ENCODE results near the gene CYP2D6. TPM values are rescaled to one million over a fixed set of nuclear protein-coding genes. Genes with fewer than 3 reads are reported as not detected.
"Not testable (repeated sequence)": the region's sequence is repeated elsewhere in the genome, so short reads cannot be mapped to it uniquely, and the experiment has no call there.

CYP2D6 gene
- total RNA-seq, 1 donor from 2014 or later = 0.26 TPM

- DNase-seq (ENCODE audit: low spot score) = no peak
Measured at GRCh38 chr22:42134100-42135020, 3.8 kb upstream of the CYP2D6 start.

DNA sequence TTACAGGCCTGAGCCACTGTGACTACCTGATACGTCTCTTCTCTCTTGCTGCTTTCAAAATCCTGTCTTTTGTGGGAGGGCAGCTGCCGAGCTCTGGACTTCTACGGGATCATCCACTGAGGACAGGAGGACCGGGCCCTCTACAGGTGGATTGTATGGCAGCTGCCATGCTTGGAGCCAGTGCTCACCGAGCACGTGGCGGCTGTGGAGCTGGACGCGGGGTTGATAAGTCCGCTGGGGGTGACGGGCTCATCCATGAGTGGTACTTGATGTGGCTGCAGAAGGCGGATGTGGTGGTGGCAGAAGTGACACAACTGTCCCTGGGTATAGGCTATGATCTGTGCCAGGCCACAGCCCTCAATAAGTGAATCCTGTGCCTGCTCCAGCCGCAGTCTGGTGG, 1.8 kb upstream of the CYP2D6 start:
- DNase-seq (ENCODE audit: low spot score) = no peak

- no peak for DNase-seq (ENCODE audit: low spot score)
Measured at GRCh38 chr22:42131562-42131961, 952 bp upstream of the CYP2D6 start.

DNA sequence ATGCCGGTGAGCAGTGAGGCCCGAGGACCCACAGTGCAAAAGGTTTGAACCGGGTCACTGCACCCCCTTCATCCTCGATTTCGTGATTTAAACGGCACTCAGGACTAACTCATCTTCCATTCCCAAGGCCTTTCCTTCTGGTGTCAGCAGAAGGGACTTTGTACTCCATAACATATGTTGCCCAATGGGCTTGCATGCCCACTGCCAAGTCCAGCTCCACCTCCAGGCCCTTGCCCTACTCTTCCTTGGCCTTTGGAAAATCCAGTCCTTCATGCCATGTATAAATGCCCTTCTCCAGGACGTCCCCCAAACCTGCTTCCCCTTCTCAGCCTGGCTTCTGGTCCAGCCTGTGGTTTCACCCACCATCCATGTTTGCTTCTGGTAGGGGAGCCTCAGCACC, 428 bp downstream of the CYP2D6 start:
- not testable (repeated sequence) for DNase-seq (ENCODE audit: low spot score)

DNA sequence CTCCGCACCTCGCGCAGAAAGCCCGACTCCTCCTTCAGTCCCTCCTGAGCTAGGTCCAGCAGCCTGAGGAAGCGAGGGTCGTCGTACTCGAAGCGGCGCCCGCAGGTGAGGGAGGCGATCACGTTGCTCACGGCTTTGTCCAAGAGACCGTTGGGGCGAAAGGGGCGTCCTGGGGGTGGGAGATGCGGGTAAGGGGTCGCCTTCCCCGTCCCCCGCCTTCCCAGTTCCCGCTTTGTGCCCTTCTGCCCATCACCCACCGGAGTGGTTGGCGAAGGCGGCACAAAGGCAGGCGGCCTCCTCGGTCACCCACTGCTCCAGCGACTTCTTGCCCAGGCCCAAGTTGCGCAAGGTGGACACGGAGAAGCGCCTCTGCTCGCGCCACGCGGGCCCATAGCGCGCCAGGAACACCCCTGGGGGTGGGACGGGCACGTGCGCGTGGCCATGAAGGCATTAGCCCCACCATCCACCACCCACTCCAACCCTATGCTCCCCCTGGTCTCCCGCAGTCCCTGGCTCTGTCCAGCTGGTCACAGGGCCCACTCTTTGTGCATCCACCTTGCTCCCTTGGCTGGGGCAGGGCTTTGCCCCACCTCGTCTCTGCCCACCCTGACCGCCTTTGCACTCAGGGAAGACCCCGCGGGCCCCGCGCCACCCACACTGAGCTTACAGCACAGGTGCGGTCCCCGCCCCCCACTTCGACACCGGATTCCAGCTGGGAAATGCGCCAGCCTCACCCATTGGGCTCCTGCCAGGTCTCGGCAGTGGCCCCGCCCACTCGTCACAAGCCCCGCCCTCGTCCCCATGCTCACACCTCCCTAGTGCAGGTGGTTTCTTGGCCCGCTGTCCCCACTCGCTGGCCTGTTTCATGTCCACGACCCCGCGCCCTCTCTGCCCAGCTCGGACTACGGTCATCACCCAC, 1.6 kb downstream of the CYP2D6 start:
- DNase-seq (ENCODE audit: low spot score) = not testable (repeated sequence)

GRCh38 chr22:42128007-42128406, 2.6 kb downstream of the CYP2D6 start:
- not testable (repeated sequence) for DNase-seq (ENCODE audit: low spot score)

DNA sequence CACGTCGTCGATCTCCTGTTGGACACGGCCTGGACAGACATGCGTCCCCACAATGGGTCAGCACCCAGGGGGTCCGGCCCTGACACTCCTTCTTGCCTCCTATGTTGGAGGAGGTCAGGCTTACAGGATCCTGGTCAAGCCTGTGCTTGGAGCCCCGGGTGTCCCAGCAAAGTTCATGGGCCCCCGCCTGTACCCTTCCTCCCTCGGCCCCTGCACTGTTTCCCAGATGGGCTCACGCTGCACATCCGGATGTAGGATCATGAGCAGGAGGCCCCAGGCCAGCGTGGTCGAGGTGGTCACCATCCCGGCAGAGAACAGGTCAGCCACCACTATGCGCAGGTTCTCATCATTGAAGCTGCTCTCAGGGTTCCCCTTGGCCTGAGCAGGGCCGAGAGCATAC, 3.0 kb downstream of the CYP2D6 start:
- no peak for DNase-seq (ENCODE audit: low spot score)

DNA sequence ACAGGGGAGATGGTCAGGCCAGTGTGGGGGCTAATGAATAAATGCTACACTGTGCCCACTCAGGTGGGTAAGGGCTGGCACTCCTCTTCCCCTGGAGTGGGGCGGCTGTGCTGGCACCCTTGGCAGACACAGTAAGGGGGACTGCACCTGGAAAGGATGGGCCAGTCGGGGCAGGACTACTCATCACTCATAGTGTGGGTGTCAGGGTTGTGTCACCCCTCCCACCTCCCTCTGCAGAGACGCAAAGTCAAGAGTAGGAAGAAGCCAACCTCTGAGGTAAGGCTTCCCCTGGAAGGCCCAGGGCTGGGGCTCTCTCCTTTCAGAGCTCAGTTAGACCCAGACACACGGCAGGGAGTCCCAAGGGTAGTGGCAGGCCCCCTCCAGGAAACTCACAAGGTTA, 7.1 kb downstream of the CYP2D6 start:
- DNase-seq (ENCODE audit: low spot score) = not testable (repeated sequence)

DNA sequence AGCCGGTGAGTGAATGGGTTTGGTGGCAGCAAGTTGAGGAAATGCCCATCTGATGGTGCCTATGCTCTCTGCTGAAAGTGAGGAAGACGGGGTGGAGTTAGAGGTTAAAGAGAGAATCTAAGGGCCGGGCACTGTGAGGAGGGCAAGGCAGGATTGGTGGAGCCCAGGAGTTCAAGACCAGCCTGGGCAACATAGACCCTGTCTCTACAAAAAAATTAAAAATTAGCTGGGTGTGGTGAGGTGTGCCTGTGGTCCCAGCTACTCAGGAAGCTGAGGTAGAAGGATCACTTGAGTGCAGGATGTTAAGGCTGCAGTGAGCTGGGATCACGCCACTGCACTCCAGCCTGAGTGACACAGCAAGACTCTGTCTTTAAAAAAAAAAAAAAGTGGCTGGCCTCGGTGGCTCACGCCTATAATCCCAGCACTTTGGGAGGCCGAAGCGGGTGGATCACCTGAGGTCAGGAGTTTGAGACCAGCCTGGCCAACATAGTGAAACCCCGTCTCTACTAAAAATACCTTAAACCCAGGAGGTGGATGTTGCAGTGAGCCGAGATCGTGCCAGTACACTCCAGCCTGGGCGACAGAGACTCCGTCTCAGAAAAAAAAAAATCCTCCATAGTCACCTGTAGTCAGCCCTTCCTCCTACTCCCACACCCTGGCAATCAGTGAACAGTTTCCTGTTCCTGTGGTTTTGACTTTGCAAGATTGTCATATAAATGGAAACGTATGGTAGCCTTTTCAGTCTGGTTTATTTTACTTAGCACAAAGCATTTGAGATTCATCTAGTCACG, 10.2 kb downstream of the CYP2D6 start:
- not testable (repeated sequence) for DNase-seq (ENCODE audit: low spot score)

DNA sequence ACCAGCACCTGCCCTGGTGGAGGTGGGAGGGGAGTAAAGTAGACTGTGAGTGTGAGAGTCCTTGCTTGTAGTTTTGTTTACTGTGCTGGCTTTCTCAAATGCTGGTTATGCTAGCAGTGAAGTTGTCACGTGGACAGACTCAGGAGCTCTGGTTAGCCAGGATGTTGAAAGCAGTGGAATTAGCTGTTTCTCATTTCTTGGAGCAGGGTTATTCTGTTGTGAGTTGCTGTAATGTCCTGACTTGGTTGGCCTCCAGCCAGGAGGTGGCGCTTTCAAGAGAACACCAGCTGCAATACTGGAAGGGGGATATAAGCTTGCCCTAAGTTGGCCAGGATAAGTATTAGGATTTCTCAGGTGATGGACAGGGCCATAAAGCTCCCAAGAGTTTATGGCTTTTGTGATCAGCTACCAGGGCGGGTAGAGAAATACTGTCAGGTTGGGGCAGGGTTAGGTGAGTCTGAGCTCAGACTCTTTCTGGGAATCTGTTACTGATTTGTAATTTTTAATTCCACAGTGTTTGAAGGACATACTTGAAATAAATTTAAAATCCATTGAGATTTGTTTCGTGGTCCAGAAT, 13.7 kb downstream of the CYP2D6 start:
- no peak for DNase-seq (ENCODE audit: low spot score)

- not testable (repeated sequence) for DNase-seq (ENCODE audit: low spot score)
Measured at GRCh38 chr22:42115420-42115830, 15.2 kb downstream of the CYP2D6 start.

DNA sequence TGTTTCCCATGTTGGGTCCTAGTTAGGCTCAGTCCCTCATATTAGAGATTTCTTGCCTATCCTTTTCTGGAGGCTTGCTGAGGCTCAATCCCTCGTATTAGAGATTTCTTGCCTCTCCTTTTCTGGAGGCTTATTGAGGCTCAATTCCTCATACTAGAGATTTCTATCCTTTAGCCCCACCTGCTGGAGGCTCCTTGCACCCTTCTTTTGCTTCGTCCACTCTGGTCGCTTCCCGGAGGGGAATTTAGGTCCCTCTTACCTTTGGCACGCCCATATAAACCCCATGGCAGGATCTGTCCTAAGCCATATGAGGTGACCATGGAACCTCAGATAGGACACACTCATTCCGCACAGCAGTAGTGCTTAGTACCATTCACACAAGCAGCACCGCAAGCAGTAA, 15.9 kb downstream of the CYP2D6 start:
- no peak for DNase-seq (ENCODE audit: low spot score)

GRCh38 chr22:42112793-42113192, 17.8 kb downstream of the CYP2D6 start:
- not testable (repeated sequence) for DNase-seq (ENCODE audit: low spot score)

GRCh38 chr22:42111798-42112197, 18.8 kb downstream of the CYP2D6 start:
- no peak for DNase-seq (ENCODE audit: low spot score)

GRCh38 chr22:42108848-42109247, 21.8 kb downstream of the CYP2D6 start:
- no peak for DNase-seq (ENCODE audit: low spot score)

DNA sequence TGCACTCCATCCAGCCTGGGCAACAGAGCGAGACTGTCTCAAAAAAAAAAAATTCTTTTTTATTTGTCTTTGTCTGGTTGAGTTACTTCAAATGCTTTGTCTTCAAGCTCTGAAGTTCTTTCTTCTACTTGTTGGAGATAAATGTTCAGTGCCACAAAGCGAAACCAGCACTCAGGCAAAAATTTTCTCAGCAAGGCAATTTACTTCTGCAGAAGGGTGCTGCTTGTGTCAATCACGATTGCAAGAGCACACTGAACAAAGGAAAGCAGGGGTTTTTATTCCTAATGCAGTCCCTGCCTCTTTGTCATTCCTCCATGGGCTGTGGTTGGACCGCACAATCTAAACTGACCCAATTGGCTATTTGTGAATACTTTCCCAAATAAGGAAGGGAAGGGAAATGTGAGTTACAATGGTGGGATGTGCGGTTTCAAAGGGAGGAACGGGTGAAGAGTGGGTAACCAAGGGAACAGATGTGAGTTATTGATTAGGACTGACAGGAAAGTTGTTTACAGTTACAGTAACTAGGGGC, 26.2 kb downstream of the CYP2D6 start:
- DNase-seq (ENCODE audit: low spot score) = not testable (repeated sequence)

DNA sequence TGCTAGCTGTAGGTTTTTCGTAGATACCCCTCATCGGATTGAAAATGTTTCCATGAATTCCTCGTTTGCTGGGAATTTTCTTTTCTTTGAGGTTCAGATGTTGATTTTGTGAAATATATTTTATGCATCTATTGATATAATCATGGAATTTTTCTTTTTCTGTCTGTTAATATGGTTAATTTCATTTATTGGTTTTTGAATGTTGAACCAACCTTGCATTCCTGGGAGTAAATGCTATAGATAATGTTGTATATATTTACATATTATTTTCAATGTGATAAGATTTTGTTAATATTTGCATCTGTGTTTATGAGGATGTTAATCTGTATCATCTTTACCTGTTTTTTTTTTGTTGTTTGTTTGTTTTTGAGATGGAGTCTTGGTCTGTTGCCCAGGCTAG, 29.4 kb downstream of the CYP2D6 start:
- no peak for DNase-seq (ENCODE audit: low spot score)

DNA sequence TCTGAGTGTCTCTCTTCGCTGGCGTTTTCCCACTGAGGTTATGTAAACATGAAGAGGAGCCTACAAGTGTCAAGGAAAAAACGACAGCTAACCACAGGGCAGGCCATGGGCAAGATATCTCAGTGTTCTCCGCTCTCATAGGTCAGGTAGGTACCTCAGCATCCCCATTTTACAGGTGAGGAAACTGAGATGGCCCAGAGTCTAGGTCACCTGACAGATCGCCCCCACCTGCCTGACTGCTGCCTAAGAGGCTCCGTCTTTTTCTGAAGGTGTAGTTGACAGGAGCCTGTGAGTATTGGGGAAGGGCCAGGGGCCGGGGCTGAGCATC, 39.2 kb downstream of the CYP2D6 start:
- no peak for DNase-seq (ENCODE audit: low spot score)

DNA sequence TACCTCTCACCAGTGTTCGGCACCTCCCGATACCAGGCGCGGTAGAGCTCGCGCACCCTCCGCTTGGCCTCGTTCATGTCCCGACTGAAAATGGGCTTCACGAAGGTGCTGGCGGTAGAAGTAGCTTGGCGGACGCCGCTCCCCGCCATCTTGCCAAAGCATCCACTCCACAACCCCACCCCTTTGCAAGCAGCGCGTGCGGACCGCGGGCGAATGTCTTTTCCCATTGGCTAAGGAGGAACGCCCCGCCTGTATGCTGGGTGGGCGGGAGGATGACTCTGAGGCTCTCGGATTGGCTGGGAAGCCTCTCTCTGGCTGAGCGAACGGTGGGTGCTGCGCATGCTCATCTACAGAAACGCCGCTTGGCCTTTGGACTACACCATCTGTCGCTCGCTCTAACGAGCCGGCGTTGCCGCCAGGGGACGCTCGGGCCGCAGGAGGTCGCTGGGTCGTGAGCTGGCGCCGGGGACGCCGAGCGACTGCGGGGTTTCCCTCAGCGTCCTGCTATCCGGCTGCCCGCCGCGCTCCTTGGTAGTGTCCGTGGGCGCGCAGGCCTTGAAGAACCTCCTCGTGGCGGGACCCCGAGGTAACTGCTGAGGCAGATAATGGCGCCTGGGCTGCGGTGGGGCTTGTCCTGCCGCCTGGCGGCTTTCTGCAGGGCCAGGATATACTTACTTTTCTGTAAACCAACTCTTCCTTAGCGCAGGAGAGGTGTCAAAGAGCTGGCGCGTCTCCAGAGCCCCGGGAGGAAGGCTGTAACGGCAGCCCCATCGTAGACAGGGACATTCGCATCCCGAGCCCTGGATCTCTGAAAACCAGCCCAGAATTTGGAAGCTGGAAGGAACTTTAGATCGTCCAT, 39.8 kb downstream of the CYP2D6 start, which contains the start of gene NDUFA6:
TSS of gene NDUFA6 (minus strand) at position 177 of the 859 bp plus-strand sequence. CDS start at position 149, 28 bp downstream.
- peak; percentile 98 for DNase-seq (ENCODE audit: low spot score)

All from mesenteric fat pad (tissue), 1 donor.